HG03095 (cell line): ENCODE data around the gene MMEL1.

Source experiments
- ATAC-seq: cut with Tn5 transposase; IDR thresholded peaks from one replicate; pipeline ENCODE4 v1.9.1; 2021; ENCODE audit warnings: moderate library complexity; ENCODE audit not compliant: unreplicated experiment

The MMEL1 gene

DNA sequence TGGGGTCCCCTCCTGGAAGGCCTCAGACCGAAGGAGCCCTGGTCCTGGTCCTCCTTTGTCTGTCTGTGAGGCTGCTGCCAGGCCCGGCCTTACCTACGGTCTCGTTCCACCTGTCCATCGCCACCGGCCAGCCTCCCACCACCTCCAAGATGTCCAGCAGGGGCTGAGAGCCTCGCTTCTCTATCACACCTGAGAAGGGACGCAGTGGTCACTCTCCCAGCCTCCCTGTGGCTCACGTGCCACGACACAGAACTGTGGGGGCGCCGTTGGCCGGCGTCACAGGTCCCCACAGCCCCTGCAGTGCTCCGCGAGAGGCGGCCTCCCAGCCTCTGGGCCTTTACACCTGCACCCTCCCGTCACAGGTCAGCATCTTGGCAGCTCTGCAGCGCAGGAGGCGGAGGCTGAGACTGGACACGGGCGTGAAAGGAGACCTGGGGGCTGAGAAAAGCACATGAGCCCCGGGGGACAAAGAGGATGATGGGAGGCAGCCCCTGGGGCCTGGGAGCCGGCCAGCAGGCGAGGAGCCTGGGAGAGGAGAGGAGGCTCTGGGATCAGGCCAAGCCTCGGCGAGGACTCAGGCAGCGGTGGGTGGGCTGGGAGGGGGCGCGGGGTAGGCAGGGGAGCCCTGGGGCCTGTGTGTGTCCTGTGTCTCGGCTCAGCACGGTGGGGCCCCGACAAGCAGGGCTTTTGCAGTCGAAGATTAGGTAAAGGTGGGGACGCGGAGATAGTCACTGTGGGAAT is 25.8 kb downstream of the MMEL1 start:
- no peak for ATAC-seq

DNA sequence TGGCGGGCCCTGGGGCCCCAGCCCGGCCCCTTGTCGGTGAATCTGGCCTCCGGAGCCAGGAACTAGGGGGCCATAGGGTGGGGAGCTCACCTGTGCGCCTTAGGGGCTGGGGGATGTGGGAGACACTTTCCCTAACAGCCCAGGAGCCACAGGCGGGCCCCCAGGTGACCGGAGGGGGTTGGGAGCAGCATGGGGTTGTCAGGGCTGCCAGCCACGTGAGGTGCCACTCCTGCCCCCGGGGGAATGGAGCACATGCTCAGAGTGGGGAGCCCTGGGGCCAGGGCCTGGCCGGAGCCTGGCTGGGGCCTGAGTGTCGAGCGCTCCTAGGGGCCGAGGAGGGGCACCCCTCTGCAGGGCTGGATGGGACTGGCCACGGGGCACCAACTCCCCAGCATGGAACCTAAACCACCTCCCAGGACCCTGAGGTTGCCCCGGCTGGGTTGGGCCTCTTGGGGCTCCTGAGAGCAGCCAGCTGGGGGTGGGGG is 26.4 kb downstream of the MMEL1 start:
- ATAC-seq = no peak

DNA sequence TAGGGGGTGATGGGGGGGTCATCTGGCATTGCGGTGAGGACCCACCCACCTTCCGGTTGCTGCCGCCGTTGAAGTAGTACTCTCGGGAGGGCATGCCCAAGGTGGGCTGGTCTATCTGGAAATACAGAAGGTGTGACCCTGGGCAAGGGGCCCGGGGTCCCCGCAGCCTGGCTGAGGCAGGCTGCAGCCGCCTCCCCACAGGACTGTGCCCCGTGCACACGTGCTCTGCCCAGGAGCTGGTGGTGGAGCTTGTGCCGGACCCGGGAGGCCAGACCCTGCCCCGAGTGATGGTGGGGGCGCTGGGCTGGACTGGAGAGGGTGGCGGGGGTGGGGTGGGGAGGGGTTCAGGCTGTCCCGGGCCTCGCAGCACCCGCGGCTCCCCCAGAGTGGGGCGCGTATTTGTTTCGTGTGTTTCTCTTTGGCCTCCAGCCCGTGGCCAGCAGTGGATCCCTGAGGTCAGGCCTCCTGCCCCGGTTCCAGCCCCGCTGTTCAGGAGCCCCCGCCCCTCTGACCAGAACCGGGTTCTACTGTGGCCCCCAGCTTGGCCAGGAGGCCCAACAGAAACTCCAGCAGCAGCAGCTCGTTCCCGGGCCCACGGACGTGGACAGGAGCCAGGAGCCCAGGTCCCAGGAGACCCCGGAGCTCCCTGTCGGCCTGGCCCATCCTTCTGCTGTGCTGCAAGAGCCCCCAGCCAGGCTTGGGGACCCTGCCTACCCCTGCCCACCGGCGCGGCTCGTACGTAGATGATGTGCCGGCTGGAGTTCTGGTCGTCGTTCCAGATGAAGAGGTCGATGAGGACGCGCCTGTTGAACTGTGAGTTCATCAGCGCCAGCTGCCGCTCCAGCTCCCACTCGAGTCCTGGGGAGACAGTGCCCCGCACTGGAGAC is 27.1 kb downstream of the MMEL1 start:
- no peak for ATAC-seq

DNA sequence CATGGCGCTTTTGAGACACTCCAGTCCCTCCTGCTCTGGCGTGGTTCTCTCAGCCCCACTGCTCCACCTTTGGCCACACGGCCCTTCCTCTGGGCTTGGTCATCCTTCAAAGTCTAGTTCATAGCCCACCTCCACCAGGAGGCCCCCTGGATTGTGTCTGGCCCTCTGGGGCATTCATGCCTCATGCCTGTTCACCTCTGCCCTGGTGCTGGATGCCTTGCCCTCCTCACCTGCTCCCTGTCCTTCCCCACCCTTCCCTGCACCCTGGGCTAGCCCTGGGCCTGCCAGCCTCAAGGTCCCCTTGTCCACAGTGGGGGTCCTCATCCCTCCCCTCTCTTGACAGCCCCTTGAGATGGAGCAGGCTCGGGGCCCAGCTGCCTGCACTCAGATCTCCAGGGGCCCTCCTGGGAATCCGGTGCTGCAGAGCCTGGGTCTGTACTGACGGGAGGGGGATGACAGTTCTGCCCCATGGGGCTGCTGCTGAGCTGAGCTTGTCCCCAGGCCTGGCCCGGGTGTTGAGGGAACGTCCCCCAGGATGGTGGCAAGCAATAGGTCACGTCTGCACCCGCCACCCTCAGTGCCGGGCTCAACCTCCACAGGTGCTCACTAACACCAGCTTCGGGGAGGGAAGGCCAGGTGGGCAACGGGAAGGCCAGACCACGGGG is 27.8 kb downstream of the MMEL1 start:
- no peak for ATAC-seq

DNA sequence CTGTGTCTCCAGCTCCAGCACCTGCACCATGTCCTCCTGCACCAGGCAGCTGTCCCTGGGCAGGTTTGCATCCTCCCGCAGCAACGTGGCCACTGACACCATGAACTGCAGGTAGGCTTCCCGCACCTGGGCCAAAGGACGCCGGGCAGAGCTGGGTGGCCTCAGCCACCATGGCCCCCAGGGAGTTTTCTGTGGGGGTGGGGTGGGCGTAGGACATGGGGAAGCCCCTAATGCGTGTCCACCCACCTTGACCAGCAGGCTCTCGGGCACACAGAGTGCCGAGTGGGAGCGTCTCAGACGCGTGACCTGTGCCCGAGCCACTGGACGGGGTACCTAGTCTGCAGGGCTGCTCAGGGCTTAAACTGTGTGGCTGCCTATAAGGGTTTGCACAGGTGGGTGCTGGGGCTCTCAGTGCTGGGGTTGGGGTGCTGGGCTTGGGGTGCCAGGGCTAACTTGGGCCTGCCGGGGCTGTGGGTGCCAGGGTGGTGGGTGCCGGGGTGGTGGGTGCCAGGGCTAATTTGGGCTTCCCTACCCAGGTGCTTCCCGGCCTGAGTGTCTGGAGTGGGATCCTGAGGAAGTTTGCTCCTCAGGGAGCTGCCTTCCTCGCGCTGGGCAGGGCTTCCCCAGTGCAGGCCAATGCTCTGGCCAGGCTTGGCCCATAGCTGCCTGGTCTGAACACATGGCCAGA is 28.5 kb downstream of the MMEL1 start:
- ATAC-seq = no peak

DNA sequence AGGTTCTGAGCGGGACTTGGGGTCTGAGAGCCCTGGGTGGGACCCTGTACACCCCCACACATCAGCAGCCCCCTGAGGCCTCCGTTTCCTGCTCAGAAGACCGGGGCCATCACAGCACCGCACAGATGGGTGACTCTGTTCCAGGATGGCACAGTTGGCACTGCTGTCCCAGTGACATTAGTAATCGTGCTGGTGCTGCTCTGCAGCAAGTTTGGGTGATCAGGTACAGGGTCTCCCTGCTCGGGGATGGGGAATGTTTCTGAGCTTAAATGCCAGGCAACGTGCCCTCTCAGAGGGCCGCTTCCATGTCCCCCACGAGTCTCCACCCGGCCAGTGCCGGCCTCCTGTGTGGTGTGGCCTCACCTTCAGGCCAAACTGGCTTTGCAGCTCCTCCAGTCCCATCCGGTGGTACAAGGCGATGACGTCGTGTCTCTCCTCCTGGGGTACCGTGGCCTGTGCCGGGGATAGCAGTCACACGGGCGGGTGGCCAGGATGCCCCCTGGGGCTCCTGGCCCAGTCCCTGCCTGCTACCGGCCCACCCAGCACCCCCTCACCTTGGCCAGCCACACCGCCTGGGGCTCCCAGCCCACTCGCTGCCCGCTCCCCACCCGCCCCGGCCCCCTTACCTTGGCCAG is 29.2 kb downstream of the MMEL1 start:
- no peak for ATAC-seq

DNA sequence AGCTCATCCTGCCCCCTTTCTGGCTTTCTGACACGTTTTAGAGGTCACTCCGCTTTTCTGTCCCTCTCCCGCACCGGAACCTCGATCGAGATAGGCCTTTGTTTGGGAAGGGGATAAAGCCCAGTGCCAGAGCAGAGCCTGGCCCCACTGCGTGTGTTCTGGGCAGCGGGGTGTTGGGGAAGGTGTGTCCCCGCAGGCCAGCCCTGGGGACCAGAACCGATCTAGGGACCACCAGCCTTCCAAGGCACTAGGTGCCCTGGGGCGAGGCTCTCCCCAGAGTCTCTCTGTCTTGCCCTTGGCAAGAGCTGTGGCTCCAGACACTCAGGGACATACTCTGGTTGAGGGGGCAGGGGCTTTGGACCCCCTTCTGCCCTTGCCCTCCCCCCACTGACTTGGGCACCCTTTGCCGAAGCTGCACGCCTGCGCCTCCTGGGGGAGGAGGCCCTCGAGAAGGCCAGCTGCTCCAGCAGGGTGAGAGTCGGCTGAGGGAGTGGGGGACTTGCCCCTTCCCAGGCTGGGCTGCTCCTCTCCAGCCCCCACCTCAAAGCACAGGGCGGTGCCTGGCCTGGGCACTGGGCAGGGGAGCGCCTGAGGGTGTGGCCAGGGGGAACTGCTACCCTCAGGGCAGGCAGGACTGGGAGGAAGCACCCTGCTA is 29.8 kb downstream of the MMEL1 start:
- ATAC-seq = no peak

DNA sequence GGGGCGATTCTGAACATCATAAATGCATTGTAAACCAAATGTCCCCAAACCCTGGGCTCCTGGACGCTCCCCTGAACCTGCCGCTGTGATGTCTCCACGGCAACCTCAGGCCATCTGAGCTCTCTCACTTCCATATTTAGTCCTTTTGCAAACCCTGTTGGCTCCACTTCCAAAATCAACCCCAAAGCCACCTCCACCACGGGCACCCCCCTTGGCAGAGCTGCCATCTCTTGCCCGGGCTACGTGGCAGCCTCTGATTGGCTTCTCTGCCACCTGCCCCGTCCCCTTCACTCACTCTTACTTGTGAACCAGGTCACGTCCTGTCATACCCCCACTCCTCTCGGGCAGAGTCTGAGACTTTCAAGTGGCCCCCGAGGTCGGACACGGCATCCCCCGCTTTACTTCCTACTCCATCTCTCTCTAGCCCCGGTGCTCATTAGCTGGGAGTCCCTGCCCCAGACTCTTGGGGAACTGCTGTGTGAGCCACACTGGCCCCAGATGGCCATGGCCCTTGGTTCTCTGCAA is 30.4 kb downstream of the MMEL1 start:
- ATAC-seq = no peak

DNA sequence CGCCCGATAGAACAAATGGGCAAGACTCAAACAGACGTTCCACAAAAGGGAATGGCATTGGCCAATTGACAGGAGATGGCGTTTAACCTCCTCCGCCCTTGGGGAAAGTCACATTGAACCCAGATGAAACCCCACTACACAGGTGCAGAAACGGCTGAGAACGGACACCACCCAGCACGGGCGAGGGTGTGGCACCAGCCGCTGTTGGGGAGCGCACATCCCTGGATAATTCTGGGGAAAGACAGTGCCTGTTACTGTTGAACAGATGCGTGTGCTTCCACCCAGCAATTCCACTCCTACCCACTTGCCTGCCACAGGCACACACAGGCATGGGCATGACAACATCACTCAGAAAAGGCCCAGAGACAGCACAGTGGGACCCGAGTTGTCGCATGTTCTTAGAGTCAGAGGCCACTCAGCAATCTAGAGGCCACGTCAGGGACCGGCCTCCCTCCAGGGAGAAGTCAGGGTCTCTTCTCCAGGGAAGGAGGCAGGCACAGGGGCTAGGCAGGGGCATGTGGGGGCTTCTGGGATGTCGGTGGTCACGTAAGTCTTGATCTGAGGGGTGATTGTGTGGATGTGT is 31.0 kb downstream of the MMEL1 start:
- ATAC-seq = no peak

DNA sequence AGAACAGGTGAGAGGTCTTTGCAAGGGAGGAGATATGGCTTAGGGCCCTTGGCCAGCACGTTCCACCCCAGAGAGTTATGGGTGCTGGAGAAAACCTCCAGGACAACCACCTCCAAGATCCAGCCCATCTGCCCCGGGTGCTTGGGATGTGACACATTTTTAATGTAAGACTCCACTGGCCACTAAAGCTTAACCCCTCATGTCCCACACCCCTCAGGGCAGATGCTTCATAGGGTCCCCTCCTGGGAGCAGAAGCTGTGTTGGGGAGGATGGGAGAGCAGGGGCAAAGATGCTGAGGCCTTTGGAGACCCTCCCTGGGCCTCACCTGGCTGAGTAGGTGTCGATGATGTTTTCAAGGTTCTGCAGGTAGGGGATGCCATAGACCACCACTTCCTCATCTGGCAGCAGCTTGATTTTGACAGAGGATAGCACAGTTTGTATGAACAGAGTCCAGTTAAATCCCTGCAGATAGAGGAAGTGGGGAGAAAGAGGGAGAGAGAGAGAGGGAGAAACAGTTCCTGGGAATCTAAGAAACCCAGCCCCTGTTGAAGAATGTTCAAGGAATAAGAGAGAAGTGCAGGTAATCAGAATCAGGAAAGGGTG is 34.4 kb downstream of the MMEL1 start:
- ATAC-seq = no peak

DNA sequence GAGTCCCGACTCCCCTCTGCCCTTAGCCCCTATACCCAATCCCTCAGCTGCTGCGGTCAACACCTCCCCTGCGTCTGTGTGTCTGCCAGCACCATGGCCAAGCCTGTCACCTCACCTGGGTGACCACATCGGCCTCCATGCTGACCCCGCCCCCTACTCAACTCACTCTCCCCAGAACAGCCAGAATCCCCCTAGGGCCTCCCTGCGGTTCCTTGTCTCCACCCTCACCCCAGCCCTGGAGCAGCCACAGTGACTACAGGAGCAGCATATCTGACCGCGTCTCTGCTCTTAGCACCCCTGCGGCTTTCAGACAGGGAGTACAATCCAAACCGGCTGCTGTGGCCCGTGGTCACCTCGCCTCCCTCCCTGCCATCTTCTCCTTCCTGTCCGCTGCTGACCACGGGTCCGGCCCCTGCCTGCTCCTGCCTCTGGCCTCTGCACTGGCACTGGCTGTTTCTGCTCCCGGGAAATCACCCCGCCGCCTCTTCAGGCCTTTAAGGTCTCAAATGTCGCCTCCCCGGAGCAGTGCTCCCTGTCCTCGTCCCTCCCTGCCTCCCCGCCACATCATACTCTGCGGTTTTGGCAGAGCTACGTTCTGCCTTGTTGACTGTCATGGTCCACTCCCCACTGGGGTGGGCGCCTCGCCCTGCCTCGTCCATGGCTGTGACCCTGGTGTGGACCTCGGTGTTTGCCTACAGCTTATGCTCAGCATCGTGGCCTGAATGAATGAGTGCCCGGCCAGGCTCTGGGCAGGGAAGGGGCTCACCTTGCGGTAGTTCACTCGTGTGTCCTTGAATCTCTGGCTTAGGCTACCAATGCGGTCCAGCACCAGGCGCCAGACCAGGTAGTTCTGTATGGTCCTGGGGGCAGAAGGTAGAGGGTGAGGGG is 35.1 kb downstream of the MMEL1 start:
- ATAC-seq = no peak

DNA sequence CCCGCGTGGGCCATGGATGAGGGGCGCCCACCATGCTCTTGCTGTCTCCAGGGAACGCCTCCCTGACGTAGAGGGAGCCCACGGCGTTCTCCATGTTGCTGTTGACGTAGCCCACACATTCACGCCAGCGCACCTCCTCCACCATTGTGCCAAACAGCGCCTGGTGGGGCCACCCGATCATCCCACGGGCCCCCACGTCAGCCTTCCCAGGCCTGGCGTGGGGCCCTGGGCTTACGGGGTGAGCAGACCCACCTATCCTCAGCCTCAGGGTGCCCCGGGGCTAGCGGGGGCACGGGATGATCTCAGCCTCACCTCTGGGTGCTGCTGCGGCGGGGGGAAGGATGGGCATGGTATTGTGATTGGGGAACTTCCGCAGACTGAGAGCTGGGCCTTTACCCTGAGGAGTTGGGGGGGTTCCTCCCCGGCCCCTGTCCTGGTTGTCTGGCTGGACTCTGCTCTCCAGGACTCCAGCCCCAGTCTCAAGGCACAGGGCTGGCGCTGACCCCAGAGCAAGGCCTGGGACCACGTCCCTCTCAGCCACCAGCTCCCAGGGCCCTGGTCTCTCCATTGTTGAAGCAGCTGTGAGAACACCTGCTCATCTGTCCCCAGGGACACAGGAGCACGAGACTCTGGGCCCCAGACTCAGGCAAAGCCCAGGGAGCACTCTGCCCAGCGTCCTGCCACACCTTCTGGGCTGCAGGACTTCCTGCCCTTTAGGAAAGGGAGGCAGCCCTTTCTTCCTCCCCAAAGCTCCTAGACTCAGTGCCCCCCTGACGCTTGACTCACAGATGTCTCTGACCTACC is 36.1 kb downstream of the MMEL1 start:
- ATAC-seq = no peak

DNA sequence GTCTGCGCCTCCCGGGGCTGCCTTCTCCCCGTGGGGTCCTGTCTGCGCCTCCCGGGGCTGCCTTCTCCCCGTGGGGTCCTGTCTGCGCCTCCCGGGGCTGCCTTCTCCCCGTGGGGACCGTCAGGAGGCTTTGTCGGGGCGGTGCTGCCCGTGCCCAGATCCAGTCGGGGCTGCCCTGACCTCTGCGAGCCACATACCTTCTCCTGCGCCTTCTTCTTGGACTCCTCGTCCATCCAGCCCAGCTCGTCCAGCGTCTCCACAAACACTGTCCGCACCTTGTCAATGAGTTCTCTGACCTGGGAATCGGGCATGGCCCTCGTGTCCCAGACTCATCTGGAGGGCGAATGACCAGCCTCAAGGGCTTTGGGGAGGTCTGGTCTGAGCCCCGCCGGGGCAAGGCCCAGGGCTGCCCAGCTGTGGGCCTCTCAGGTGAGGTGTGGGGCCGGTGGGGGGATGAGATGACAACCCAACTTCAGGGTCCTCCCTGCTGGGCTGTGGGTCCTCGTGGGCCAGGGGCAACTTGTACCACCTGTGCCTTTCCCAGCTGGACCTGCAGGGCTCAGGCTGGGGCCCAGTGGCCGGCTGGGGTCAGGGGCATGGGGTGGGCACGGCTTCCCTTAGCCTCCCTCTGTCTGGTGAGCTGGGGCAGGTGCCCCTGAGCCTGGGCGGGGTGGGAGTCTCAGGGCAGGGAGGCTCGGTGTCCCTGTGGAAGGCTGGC is 36.8 kb downstream of the MMEL1 start:
- ATAC-seq = no peak

DNA sequence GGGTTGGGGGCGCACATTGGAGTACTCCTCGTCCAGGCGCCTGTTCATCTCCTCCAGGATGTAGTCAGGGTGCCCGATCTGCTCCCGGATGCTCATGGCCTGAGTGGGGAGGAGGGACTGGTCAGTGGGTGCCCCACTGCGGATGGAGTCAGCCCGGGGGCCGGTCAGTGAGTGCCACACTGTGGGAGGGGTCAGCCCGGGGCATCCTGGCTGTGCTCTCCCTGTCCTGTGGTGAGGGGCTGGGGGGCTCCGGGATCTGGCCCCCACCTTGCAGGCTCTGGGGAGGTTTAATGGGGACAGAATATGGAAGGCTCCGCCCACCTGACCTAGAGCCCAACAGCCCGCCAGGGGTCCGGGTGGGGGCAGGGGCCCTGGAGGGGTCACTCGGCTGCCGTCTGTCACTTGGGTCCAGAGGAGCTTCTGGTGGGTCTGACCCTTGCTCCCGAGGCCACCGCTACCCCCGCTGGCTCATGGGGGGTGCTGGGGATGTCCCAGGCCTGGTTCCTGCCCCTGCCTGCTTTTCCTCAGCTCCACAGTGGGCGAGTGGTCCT is 37.5 kb downstream of the MMEL1 start:
- no peak for ATAC-seq

DNA sequence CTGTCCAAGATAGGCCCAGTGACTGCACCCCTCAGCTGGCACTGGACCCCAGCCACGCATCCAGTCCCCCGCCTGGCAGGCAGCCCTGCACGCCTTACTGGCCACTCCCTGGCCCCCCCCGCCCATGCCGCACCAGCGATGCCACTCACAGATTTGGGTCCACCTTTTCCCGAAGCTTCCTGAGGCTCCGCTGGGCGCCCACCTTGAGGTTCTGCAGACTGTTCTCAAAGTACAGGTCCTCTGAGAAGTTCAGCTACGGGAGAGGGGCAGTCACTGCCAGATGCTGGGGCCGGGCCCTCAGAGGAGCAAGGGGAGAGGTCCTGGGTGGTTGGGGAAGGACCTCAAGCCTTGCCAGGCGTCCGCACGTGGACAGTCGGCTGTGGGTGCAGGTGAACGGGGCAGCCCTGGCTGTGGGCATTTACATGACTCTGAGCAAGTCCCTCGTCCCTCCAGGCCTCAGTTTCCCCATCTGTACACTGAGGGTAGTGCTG is 38.1 kb downstream of the MMEL1 start:
- ATAC-seq = no peak

DNA sequence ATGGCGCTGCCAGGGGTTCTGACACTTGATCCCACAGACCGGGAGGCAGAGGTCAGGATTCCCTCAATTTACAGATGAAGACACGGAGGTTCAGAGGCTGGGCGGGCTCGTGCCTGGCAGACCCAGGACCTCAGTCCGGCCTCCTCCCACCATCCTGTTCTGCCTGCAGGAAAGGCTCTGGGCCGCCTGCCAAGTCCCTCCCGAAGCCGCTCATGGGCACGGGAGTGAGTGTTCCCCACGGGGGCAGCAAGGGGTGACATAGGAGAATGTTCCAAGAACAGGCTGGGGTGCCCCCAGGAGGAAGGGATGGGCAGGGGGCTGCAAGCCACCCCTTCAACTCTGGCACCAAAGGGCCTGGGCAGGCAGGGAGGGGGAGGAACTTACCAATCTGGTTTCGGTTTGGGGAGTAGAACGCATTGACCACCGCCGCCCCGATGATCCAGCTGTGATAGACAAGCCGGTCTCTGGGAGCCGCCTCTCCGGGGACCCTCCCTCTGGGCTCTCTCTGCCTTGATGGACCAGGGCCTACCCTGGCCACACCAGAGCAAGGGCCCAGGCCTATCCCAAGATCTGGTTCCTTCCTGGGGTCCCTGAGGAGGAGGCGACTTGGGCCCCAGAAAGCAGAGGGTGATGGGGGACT is 38.7 kb downstream of the MMEL1 start:
- ATAC-seq = no peak
